Measurements from ENCODE around the gene SPEF1.
"Not testable (repeated sequence)": the region's sequence is repeated elsewhere in the genome, so short reads cannot be mapped to it uniquely, and the experiment has no call there.

Gene SPEF1, protein sequence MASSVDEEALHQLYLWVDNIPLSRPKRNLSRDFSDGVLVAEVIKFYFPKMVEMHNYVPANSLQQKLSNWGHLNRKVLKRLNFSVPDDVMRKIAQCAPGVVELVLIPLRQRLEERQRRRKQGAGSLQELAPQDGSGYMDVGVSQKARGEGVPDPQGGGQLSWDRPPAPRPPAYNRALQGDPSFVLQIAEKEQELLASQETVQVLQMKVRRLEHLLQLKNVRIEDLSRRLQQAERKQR

DNA sequence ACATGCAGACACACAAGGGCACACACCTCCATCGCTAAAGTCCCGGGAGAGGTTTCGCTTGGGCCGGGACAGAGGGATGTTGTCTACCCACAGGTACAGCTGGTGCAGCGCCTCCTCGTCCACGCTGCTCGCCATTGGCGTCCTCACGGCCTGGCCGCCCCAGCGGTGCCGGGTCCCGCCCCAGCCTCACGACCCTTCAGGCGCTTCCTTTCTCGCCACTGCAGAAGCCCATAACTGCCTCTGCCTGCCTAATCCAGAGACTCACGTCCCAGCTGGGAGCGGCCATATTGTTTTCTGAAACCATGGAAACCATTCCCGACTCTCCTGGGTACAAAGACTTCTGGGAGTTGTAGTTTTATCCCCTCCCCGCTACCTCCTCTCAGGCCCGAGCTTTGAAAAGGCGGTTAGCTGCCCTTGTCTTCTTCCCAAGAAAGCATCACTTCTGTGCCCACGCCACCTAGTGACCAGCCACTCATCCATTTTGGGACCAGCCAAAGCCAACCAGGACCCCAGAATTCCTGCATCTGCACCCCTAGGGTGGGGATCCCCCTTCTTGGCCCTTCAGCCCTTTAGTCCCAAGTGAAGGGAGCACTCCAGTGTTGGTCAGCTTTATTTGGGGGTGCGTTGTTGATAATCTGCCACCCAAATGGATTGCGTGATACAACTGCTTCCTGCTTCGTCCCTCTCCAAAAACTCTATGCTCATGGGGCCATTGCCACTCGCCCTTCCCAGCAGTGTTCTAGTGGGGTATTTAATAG, at the start of gene SPEF1:
Gene SPEF1 (minus strand): TSS at position 296 of the 758 bp plus-strand sequence. CDS start 161 bp downstream, at position 135.
- peak; percentile 96 for DNase-seq (ENCODE audit: low spot score)

DNA sequence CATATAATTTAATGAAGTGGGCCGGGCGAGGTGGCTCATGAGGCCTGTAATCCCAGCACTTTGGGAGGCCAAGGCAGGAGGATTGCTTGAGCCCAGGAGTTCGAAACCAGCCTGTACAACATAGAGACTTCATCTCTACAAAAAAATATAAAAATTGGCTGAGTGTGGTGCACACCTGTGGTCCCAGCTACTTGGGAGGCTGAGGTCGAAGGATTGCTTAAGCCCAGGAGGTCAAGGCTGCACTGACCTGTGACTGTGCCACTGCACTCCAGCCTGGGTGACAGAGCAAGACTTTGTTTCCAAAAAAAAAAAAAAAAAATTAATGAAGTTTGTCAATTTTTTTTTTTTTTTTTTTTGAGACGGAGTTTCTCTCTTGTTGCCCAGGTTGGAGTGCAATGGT, 48.6 kb upstream of the SPEF1 start:
- DNase-seq (ENCODE audit: low spot score): not testable (repeated sequence)

DNA sequence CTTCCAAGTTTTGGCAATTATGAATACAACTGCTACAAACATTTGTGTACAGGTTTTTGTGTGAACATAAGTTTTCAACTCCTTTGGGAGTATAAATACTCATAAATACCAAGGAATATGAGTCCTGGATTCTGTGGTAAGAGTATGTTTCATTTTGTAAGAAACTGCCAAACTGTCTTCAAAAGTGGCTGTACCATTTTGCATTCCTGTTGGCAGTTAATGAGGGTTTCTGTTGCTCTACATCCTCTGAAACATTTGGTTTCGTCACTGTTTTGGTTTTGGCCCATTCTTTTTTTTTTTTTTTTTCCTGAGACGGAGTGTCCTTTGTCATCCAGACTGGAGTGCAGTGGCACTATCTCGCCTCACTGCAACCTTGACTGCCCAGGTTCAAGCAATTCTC, 47.5 kb upstream of the SPEF1 start:
- DNase-seq (ENCODE audit: low spot score): no peak

DNA sequence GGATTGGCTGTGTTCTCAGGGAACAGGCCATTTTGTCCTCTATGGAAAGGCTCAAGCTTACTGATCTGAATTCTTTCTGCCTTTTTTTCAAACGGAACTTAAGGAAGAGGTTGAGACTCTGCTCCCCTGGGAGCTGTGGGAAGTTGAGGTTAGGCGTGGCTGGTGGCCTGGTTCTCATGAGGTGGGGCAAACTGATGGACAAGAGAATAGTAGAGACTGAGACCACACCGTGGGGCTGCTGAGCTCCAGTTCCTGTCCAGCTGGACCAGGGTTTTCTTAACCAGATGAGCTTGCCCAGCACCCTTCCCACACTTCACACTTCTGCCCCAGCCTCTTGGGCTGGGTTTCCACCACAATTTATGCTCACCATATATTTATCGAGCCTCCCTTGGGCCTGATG, 45.2 kb upstream of the SPEF1 start:
- no peak for DNase-seq (ENCODE audit: low spot score)

DNA sequence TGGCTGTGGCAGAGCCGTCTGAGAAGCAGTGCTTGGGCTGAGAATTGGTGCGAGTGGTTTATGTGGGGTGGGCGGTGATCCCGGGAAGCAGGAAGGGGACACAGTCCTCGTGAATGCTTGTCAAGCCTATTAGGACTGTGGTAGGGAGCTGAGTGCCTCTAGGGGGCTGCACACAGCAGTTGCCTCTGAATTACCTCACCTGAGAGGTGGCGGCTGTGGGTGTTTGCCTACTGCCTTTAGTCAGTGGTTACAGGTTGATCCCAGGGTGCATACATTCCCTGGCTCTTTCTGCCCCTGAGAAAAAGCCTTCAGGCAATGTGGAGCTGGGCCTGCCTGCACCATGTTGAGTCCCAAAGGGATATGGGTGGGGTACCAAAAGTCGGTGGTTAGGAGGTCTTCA, 44.3 kb upstream of the SPEF1 start:
- no peak for DNase-seq (ENCODE audit: low spot score)

DNA sequence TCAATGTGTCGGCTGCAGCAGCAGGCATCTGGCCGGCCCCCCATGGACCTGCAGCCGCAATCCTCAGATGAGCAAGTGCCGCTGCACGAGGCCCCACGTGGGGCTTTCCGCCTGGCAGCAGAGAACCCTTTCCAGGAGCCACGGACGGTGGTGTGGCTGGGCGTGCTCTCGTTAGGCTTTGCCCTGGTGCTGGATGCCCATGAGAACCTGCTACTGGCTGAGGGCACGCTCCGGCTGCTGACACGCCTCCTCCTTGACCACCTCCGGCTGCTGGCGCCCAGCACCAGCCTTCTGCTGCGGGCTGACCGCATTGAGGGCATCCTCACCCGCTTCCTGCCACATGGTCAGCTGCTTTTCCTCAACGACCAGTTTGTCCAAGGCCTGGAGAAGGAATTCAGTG, 42.6 kb upstream of the SPEF1 start:
- DNase-seq (ENCODE audit: low spot score): no peak

DNA sequence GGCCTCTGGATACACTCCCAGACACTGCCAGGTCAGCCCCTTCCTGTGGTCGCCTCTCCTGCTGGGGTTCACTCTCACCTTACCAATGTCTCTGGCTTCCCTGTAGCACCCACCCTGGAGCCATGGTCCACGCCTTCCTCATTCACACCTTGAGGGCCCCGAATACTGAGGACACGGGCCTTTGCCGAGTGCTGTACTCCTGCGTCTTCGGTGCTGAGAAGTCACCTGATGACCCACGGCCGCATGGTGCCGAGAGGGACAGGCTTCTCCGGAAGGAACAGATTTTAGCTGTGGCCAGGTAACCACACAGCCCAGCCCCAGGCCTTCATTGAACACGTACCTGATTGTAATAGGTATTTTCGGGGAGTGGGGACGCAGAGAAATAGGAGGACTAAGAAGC, 40.7 kb upstream of the SPEF1 start:
- DNase-seq (ENCODE audit: low spot score): no peak

DNA sequence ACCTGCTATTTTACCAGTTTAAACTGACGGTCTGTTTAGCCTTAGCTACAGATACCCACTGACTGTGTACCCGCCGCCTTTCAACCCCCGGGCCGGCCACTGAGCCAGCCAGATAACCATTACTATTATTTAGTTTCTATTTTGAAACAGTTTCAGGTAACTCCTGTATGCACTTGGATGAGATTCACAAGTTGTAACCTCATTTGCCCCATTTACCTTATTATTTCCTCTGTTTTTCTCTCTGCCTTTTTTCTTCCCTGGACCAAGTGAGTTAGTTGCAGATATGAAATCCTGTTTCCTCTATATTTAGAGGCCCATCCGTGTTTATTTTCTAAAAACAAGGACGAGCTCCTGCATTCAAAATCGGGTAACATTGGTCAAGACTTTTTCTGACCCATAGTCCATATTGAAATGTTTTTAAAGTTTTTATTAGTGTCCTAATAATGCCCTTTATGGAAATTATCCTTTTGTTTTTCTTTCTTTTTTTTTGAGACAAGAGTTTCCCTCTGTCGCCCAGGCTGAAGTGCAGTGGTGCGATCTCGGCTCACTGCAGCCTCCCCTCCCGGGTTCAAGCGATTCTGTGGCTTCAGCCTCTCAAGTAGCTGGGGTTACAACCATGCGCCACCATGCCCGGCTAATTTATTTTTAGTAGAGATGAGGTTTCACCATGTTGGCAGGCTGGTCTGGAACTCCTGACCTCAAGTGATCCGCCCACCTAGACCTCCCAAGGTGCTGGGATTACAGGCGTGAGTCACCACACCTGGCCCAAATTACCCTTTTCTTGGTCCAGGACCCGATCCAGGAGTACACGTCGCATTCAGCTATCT, 39.9 kb upstream of the SPEF1 start:
- no peak for DNase-seq (ENCODE audit: low spot score)

DNA sequence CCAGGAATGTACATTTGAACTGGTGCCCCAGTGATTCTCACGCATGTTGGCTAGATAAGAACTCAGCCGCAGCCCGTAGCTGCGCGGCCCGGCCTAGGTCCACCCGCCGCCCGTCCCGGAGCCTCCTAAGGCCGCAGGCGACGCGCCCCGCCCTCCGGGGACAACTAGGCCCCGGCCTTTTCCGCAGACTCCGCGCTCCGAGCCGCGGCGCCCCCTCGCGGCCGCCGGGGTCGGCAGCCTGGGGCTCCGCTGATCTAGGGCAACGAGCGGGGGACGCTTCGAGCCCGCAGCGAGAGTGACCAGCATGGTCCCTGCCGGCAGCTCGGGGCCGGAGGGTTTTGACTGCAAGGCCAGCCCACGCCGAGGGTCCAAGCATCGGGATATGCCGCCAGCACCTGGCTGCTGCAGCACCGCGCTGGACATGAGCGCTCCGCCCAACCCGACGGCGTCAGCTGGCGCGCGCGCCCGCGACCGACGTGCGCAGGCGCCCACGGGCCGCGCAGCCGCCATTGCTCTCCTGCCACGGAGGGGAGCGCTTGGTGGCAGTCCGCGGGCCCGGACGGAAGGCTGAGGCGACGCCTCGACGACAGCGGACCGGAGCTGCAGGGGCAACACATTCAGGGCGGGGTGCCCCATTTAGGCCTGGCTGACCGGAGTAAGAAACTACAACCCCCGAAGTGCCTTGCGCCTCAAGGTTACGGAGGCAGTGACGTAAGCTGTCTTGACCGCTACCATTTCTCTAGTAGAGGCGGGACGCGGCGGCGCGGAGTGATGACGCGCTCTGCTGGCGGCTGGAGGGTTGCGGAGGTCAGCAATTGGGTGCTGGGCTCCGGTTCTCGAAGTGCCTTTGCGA, 39.0 kb upstream of the SPEF1 start, which contains the start of gene AP5S1:
Gene AP5S1 (plus strand): TSS at position 500 of the 853 bp plus-strand sequence. CDS start 1,571 bp downstream, outside the sequence.
- DNase-seq (ENCODE audit: low spot score): peak; percentile 96

DNA sequence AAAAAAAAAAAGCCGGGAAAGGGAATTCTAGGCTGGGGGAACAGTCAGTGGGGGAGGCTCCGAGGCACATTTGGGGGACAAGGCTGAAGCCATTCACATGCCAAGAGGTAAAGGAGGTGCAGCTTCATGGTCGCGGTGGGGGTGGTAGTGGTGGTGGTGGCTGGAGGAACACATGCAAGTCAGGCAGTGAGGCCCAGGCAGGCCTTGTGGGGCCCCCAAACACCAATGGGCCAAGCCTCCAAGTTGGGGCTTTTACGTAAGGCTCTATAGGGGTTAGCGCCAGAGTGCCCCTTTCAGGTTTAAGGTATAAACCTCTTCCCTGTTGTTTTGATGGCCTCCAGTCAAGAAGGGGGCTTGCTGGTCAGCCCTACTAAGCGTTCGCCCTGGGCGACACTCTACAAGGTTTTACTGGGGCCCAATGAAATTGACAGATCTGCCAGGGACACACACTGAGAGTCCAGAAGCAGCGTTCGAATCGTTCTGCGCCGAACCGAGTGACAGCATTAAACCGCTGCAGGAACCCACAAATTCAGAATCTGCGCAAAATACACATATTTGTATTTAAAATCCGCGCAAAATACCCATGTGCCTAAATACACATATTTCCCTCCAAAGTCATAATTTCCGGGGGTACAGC, 38.3 kb upstream of the SPEF1 start:
- no peak for DNase-seq (ENCODE audit: low spot score)

DNA sequence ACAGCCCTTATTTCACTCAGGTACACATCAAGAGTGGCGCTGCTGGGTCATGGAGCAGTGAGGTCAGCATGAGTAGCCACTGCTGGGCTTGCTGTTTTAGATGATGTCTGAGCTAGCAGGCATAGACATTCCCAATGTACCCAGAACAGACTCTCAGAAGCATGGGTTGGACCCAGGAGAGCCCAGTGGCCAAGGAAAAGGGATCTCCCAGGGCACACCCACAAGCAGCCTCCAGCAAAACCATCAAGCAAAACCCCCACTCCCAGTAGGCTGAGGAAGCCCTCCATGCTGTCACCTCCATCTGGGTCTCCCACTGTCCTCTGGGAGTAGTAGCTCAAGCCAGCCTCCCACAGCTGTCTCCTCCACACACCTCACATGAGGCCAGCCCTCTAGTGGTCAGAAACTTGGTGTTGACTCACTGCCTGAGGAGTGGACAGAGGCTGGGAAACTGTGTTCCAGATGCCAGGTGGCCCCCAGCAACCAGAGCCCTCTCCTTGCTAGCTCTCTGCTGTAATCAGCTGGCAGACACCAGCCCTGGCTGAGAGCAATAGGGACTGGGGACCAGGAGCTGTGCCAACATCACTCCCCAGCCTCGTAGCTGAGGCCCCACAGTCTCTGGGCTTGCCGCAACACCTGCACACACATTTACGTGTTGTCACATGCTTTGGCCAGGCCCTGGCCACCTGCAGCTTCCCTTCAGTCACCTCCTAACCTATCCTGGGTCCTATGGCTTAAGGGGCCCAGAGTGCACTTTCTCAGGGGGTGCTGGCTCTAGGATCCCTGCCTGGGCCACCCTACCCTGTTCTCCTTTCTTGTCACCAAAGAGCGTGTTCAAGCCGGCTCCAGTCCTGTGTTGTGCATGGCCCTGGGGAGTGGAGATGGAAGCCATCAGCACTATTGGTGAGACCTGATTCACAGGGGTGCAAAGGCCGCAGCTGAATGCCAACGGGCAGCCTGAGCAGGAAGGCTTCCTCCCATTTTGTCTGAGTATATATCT, 37.2 kb upstream of the SPEF1 start:
- peak; percentile 71 for DNase-seq (ENCODE audit: low spot score)

DNA sequence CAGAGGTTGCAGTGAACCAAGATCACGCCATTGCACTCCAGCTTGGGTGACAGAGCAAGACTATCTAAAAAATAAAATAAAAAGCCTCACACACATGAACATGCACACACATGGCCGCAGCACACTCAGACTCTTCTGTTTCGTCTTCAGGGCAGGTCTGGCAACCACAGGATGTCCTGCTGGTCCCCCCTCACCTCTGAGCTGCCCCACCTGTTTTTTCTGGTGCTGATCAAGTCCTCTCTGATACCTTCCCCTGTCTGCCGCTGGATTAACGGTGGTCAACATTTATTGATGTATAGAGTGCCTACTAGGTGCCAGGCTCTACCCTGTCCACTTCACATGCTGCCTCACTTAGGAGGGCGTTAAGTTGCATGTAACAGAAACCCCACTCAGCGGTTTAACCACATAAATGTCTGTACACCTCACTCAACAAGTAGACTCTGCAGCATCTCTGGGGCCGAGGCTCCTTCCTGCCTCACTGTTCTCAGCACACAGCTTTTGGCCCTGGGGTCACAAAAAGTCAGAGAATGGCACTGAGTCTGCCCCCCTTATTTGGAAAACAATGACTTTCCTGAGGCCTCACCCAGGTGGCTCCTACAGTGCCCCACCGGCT, 34.6 kb upstream of the SPEF1 start:
- DNase-seq (ENCODE audit: low spot score): no peak

DNA sequence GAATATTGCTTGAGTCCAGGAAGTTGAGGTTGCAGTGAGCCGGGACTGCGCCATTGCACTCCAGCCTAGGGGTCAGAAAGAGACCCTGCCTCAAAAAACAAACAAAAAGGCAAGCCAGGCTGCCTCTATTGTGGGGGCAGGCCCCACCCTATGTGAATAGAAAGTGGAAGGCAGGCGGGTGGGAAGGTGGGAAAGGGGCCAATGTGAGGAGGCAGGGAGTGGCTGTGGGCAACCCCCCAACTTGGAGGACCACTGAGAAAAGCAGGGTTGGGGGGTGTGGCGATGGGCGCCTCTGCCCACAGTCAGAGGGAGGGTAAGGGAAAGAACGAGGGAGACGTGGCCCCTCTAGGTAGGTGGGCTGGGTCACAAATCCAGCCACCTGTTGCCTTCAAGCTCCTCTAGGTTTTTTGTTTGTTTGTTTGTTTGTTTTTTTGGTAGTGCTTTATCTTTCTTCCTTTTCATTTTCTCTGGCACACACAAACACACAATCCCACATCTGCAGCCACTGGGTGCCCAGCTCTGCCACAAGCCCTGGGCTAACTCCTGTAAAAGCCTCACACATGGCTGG, 33.8 kb upstream of the SPEF1 start:
- no peak for DNase-seq (ENCODE audit: low spot score)

DNA sequence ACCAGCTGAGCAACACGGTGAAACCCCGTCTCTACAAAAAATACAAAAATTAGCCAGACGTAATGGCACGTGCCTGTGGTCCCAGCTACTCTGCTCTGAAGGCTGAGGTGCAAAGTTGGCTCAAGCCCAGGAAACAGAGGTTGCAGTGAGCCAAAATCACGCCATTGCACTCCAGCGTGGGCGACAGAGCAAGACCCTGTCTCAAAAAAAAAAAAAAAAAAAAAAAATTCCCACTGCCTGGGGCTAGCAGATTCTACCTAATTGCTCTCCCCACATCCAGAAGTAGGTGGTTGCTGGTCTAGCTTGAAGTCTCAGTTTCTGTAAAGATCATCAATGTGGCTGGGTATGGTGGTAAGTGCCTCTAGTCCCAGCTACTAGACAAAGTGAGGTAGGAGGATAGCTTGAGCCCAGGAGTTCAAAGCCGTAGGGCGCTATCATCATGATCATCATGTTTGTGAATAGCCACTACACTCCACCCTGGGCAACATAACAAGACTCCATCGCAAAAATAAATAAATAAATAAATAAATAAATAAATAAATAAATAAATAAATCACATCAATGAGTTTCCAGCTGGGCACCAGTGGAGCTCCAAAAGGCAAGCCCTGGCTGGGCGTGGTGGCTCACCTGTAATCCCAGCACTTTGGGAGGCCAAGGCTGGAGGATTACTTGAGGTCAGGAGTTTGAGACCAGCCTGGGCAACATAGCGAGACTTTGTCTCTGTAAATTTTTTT, 32.8 kb upstream of the SPEF1 start:
- no peak for DNase-seq (ENCODE audit: low spot score)

DNA sequence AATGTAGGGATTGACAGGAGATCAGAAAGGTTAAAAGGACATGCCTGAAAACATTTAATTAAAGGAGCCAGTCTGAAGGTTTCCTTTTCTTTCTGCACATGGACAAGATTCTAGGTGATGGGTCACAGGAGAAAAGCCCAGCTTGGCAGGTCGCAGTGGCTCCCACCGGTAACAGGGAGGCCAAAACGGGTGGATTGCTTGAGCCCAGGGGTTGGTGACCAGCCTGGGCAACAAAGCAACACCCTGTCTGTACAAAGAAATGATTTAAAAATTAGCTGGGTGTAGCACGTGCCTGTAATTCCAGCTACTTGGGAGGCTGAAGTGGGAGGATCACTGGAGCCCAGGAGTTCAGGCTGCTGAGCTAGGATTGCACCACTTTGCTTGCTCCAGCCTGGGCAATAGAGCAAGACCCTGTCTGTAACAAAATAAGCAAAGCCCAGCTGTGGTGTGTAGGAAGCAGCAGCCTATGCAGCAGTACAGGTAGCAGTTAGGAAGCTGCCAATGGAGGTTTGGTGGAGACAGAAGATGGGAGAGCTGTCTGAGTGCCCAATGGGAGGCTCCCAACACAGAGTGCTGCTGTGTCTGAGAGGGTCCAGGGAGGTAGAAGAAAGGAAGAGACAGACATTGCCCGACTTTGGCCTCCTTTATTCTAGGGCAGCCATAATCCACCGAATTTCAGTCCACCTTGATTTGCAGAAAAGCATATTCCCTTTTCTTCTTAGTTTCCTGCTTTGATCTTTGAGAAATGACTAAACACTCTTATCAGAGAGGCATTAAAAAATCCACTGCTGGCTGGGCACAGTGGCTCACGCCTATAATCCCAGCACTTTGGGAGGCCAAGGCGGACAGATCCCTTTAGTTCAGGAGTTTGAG, 32.0 kb upstream of the SPEF1 start:
- no peak for DNase-seq (ENCODE audit: low spot score)

DNA sequence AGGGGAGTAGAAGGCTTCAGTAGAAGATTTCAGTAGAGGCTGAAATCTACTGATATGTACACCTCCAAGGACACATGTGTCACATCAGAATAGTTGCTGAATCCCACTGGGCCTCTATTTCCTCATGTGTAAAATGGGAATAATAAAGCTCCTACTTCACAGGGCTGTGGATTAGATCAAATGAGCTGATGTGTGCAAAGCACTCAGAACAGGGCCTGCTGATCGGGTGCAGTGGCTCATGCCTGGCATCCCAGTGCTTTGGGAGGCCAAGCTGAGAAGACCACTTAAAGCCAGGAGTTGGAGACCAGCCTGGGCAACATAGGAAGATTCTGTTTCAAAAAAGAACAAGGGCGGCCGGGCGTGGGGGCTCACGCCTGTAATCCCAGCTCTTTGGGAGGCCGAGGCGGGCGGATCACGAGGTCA, 31.0 kb upstream of the SPEF1 start:
- no peak for DNase-seq (ENCODE audit: low spot score)

DNA sequence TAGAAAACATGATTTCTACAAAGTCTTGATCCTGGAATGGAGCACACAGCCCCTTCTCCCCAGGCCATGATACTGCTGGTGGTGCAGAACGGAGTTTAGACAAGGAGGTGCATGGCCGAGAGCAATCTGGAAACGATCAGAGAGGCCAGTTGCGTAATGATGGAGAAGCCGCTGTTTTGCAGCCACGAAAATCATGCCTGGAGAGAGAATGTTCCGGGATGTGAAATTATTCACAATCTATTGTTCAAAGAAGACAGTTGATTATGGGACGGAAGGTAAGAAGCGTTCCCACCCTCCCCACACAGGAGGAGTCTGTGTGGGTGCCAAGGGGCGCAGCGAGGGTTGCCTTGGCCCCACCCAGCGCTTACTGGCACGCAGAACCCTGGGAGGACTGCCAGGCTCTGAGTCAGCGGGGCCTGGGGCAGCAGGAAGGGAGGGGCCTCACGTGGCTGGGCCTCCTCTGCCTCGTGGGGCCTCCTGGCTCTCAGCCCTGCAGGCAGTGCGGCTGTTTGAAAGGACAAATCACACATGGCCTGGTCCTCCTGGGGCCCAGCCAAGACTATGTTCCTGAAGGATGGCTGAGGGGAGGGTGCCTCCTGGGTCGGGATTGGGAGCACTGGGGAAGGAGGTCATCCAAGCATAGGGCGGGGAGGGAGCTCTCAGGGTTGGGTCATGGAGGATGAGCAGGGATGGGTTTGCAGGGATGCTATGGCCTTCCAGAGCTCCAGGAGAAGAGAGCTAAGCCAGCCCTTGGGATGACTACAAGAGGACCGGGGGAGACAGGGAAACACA, 30.4 kb upstream of the SPEF1 start:
- peak; percentile 95 for DNase-seq (ENCODE audit: low spot score)

Measured in pons (tissue), 1 donor.